SKM-1 (cell line): ENCODE data around the gene CAMSAP2.
A peak's percentile ranks its signal among the peaks of the same experiment; 100 is the strongest.

ENCODE experiments used
- DNase-seq: peaks from one replicate; lab custom pipeline; 2025; ENCODE audit not compliant: unreplicated experiment; lab: John Stamatoyannopoulos, UW

CAMSAP2 gene

DNA sequence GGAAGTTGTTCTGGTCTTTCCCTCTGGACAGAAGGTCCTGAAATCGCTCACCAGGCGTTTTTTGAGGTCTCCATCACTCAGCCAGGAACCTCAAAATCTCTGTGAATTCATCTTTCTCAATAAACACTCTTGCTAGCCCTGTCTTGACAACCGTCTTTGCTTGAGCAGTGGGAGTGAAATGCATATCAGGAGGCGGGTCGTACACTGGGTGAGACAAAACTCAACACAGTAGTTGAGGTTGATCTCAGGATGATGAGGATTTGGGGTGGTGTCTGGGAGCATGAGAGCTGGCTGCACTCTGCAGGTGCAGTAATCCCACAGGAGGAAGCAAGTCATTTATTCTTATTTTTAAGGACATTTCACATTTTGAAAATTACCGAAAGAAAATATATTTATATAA is 136.0 kb downstream of the CAMSAP2 start:
- no peak for DNase-seq

DNA sequence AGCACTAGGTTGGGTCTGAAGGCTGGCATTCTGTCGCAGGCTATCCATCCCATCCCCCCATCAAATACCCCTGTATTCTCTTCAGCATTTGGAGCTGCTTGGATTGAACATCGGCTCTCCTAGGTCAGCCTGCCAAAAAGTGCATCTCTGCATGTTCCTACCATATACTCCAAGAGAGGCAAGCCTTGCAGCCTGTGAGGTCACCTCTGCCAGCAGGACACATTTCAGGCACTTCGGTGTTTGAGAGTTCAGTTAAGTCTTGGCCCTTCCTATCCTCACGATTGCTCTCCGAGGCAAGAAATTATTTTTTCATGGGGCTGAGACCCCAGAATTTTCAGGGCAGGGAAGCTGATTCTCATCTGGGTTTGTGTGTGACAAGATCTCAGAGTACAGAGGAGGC is 136.7 kb downstream of the CAMSAP2 start:
- no peak for DNase-seq

DNA sequence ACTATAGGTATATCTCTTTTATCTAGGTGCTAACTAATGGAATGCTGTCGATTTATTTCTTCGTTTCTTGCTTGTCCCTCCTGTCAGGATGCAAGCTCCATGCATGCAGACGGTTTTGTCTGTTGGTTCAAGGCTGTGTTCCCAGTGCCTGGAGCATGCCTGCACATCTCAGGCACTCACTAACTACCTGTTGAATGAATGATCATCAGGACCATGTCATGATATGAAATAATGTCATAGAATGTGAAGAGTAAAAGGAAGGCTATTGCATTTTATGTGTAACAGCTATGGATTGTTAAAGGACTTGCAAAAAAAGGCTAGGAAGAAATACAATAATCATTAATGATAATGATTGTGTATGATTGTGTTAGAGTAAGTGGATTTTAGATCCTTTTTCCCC is 138.3 kb downstream of the CAMSAP2 start:
- no peak for DNase-seq

DNA sequence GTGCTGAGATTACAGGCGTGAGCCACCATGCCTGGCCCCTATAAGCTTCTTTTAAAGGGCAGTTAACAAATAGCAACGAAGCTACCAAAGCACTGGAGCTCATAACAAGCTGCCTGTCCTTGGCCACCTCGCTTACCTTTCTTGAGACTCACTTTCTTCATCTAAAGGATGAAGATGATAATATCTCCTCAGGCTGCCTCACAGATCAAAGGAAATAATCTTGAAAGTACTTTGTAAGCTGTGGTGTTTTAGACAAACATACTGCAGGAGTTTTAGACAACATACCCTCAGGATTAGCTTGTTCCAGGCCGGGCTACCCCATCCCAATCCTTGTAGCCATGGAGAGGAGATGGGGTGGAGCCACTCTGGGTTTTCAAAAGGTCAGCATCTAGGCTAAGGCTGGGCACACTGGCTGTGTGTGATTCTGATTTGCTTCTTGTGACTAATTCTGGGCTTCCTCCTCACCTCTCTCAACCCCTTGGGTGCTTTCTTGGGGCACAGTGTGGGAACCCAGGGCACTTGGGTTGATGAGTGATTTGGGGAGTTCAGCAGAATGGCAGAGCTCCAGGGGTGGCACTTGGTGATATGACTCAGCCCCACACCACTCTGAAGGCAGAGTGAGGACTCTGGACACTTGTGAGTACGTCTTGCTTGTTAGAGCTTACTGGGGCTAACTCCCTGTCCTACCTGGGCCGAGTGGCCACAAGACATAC is 139.3 kb downstream of the CAMSAP2 start:
- DNase-seq, result no peak

DNA sequence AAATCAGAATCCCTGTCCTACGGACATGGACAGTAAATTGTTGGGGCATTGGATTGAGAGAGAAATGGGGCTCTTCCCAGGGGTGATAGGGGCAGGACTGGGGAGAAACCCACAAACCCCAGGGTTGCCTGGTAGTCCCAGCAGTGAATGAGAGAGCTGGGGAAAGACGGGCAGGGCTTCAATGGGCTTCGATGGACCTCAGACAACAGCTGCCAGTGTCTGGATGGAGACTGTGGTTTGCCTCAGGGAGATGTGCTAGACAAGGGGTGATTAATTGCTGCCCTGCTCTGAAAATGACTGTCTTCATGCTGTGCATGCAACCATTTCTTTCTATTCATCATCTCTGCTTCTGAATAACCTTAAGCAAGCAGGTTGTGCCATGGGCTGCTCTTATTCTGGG is 141.5 kb downstream of the CAMSAP2 start:
- no peak for DNase-seq

DNA sequence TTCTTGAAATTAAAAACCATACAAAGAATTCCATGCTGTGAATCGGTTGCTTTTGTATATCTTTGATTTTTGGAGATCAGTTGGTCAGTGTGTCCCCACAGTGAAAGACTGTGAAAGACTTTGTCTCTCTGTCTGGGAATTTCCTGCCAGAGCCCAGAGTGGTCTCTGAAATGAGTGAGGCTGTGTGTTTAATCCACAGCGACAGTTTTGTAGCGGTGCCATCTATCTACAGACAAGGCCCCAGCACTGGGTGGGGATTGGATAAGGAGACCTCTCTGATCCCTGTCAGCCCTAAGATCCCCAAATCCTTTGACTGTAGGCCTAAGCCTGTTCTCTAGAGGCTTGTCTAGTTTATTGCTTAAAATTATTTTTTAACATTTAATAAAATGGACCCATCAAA is 144.4 kb downstream of the CAMSAP2 start:
- no peak for DNase-seq

DNA sequence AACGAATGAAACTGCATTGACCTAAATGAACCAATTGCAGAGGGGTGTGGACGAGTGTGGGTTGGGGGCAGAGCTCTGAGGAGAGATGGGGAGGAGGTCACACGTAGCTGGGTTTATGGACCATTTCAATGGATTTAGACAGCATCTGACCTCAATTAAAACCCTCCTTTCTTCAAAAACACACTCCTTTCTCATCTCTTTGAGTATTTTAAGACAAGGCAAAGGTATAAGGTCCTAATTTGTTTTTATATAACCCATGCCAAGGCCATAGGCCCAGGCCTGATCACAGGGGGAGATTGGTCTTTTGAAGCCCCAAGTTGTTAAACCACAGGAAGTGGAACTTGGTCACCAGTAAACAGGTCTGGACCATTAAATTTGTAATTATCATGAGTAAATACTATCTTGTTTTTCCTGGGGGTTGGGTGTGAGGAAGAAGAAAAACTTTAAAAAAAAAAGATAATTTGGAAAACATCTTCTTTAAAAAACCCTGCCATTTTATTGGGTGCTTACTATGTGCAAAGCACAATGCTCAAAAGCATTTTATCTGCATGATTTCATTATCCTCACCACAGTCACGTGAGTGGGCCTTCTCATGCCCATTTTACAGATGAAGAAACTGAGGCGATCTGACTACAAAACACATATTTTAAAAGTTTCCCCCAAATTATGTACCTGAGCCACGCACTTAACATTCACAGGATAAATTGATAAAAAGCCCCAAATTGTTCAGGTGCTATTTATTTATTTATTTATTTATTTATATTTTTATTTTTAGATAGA is 147.1 kb downstream of the CAMSAP2 start:
- no peak for DNase-seq

DNA sequence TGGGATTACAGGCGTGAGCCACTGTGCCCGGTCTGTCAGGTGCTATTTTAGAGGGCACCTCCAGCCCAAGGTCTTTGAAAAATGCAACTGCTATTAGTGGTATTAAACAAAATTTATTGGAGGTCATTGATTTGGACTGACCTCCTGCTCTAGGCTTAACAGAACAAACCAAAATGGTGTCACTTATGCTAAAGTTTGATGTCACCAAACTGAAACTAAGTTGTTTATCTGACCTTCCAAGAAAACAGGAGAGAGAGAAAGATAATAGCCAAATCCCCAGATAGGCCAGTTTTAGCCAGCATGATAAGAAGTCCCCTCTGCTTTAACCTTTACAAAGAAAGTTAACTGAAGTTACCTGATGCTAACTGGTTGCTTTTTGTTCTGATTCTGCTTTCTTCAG is 147.9 kb downstream of the CAMSAP2 start:
- DNase-seq, result no peak

DNA sequence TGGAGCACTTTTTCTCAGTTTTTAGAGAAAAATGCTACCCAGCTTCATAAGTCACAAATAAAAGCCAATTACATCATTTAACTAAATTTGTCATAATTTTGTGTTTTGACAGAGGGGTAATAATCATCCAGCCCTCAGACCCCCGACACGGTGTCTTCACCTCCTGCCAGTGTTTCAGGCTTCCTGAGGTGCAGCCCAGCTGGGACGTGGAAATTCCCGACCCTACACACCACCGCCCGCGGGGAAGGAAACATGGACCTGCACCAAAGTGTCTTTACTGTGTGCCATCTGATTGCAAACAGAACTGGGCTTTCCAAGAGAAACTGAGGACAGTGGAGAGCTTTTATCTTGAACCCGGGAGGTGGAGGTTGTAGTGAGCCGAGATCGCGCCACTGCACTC is 148.3 kb downstream of the CAMSAP2 start:
- no peak for DNase-seq

DNA sequence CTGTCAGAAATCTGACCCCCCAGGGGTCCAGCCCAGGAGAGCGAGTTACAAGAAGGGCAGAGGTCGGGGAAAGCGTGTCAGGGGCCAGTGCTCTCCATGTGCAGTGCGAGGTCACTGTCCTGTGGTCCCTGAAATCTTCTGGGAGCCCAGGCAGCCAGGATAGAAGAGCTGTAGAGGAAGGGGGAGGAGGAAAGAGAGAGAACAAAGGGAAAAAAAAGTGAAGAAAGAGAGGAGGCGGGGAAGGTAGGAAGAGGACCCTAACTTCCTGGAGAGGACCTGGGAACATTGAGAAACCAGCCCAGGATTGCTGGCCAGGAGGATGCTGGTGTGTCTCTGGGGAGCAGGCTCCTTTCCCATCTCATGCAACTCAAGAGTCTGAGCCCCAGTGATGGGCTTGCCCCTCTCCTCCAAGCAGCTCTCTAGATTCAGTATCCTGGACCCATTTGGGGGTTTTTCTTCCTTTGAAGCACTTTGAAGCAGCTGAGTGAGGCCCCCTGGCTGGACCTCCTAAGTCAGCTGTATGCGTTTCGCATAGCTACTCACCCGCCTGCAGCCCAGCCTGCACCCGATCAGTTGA is 149.2 kb downstream of the CAMSAP2 start:
- DNase-seq, result no peak

DNA sequence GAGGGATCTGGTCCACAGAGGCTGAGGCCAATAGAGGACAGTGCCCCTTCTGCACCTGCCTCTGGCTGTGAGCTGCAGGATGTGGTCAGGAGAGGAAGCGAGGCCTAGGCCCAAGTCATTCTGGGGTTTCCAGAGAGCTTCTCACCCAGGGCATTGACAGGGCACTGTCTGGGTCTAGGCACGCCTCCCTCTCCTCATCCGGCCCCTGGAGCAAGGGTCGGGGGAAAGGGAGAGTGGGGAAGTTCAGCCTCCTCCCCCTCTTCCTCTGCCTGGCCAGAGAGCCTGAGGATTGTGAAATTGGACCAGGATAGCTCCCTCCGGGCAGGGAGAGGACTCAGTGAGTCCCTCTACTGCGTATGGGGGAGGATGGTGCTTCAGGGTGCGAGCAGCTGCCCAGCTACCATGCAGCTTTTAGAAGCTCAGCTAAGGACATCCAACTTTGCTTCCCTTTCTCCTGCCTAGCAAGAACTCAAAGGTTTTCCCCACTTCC is 149.7 kb downstream of the CAMSAP2 start:
- peak; percentile 99 for DNase-seq

DNA sequence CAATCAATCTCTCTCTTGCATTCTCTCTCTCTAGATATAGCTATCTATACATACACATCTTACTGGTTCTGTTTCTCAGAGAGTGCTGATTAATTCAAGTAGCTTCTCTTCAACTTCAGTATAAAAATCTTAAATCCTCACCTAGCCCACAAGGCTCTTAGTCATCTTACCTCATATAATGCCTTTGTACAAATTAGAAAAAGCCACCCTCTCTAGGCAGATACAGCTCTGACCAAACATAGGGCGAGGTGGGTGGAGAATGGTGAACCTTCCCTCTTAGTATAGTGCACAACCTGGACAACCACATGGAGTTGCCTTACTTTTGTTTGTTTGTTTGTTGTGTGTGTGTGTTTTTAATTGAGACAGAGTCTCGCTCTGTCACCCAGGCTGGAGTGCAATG is 150.9 kb downstream of the CAMSAP2 start:
- DNase-seq, result no peak

DNA sequence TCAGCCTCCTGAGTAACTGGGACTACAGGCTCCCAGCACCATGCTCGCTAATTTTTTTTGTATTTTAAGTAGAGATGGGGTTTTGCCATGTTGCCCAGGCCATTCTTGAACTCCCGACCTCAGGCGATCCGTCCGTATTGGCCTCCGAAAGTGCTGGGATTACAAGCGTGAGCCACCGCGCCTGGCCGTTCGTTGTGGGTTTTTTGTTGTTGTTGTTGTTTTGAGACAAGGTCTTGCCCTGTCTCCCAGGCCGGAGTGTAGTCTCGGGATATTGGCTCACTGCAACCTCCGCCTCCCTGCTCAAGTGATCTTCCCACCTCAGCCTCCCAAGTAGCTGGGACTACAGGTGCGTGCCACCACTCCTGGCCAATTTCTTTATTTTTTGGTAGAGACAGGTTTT is 151.3 kb downstream of the CAMSAP2 start:
- no peak for DNase-seq

DNA sequence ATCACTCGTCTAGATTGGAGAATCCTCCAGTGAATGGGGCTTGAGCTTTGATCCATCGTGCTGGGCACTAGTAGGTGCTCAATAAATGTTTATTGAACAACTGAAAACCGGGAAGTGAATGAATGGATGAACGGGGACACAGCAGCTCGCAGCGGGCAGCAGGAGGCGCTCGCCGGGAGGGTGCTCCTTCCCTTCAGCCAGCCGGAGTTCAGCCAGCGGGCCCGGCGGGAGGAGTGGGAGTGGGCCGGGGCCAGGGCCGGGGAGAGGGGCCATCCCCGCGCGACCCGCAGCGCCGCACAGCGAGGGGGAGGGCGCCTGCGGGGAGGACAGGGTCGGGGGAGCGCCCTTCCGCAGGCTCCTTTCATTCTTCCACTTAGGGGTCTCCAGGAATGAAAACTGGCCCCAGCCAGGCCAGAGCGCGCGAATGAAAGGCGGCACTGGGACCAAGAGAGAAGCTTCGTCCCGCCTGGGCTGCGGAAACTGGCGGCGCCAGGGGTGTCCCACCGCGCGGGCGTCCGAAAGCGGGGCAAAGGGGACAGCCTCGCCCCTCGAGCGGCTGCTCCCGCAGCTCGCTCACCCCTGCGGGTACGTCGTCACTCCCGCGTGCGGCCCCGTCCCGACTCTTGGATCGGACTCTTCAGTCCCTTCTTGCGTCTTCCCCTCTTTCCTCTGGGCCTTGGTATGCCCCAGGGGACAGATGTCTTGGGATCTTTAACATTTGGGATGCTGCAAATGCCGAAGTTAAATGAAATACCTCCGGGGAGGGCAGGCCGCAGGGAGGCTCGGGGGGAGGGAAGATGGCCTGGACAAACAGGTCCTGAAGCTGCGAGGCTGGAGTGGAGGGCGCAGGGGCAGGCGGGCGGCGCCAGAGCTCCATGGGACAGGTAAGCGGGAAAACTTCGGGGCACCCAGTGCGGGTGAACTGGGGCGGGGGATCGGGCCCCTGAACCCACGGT is 152.4 kb downstream of the CAMSAP2 start:
- DNase-seq, result no peak

DNA sequence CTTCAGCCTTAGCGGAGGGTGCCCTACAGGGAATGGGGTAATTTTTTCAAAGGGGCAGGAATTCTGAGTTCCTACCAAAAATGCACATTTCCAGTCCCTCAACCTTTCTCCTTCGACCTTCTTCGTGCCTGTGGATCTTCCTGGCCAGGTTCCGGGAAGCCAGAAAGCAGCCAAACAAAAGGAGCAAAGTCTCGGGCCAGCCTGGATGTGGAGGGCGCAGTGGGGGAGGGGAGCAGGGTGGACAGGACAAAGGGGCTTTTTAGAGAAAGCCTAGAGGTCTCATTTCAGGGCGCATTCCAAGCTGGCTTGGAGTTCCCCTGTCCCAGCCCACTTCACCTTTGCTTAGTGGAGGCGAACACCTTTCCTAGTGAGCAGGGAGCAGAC is 153.1 kb downstream of the CAMSAP2 start:
- DNase-seq, result no peak

DNA sequence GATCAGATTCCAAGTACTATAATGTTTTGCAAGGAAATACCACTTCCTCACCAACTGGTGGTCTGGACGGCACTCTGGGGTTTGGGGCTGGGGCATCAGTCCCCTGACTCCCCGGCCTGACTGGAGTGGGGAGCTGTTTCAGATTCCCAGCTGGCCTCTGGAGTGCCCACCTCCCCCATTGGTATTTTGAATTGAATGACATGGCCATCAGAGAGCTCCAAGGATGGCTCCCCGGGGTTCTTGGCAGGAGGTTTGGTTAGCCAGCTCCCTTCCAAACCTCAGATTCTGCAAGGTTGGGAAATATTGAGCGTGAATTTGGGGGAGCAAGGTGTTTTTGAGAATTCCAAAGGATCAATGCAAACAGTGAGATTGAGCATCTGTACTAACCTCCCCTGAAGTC is 153.9 kb downstream of the CAMSAP2 start:
- DNase-seq, result no peak

DNA sequence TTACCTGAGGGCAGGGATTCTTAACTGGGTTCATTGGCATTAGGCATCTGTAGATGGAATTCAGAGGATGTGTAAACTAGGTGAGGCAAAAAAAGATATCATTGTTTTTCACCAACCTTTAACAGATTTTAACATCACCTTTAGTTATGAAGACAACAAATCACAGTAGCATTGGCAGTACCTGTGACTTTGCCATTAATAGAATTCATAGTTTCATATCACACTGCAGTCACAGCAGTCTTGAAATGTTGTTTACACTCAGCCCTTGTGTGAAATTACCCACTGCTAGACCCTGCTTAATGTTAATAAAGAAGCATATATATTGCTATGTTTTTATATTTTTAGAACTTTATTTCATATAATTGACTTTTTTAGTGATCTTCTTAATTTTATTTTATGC is 154.3 kb downstream of the CAMSAP2 start:
- DNase-seq, result no peak

DNA sequence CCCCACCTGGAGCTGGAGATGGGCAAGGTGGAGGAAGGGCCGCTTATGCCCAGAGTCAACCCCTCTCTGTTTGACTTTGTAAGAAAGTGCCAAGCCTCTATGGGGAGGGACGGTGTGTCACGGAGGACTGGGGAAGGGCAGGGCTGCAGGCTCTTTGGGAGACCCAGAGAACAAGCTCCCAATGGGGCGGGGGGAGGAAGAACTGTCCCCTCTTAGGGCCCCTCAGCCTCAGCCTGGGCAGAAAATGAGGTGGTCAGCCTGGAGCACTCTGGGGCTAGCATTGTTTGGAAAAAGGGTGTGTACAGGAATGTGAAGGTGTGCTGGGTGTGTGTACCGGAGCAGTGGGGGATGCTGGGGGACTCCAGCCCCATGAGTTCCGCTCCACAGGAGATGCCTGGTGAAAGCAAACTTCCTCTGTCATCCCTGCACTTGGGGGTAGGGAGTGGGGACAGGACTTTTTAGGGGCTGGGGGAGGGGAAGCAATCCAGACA is 154.8 kb downstream of the CAMSAP2 start:
- no peak for DNase-seq

DNA sequence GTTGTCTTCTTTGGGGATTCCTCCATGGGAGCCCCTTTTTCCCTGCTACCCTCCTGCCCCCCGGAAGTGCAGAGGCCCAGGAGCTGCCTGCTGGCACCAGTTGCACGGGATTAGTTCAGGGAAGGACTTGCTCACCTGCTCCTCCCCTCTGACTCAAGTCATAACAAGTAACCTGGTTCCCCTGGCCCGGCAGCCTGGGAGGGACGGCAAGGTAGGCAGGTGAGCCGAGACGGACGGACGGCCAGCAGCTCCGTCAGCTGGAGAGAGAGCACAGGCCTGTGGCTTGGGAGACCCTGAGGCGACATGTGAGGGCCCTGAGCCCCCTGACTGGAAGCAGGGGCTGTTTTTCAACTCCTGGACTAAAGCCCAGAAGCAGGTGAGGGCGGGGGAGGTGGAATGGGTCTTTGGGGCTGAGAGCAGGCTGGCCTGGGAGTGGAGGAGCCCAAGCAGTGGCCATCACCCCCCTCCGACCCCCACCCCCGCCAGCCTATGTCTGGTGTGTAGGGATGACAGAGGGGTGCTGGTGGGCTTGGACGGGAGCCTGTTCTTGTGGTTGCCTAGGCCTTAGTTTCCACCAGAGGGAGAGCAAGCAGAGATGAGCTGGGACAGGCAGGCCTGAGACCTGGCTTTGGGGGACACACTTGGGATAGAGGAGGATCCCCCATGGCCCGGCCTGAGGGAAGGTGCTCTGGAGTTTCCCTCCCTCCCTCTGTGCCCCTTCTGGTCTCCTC is 156.2 kb downstream of the CAMSAP2 start, which contains the start of gene INAVA:
TSS of gene INAVA (plus strand) at position 189 of the 731 bp plus-strand sequence. CDS start 3,501 bp downstream, outside the sequence.
- DNase-seq, result no peak

DNA sequence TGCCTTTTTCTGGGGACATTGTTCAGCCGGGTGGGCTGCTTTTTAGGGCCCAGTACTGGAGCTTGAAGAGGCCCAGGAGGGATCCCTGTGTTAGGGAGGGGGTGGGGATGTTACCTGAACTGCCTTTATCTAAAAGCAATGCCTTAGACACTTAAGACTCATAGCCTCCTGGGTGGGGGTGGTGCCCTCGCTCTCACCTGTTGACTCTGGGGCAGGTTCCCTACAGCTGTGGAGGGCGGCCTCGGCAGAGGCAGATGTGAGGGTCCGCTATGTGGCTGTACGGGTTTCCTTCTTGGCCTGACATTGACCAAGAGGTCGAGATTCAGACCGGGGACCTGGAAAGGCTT is 156.7 kb downstream of the CAMSAP2 start:
- no peak for DNase-seq
